A673 (cell line): ENCODE measurements around the gene WWP2. TPM values are rescaled to one million over a fixed set of nuclear protein-coding genes. Genes with fewer than 3 reads are reported as not detected.

Experiments used
- BruUV-seq: library from RNA; stranded (reverse); fragments of 400-500 nt; replicated peaks from 2 replicates; lab custom pipeline; 2021; lab: Mats Ljungman, UMichigan
- CTCF ChIA-PET: fragments of 300-600 bp; sonication (Branson Sonifier 250); formaldehyde crosslinking; loops from one replicate; lab custom pipeline; 2022; ENCODE audit warnings: antibody characterized with exemption; lab: Charles Lee
- POLR2A ChIA-PET: fragments of 300-600 bp; sonication (Branson Sonifier 250); formaldehyde crosslinking; loops from one replicate; lab custom pipeline; 2022; ENCODE audit warnings: antibody characterized with exemption; ENCODE audit not compliant: low non-redundant PET; lab: Charles Lee
- DNase-seq: peaks from one replicate; pipeline ENCODE4 v3.0.0-alpha.2; 2015; ENCODE audit warnings: low spot score
- H3K27ac ChIP-seq: fragments of 200-600 bp; sonication (generic); 2 replicates; pipeline ENCODE4 v1.5.1; 2016; ENCODE audit warnings: mixed run types, low read depth, mild to moderate bottlenecking, mixed read lengths, antibody characterized with exemption, low read length; ENCODE audit not compliant: poor library complexity, severe bottlenecking
- H3K27me3 ChIP-seq: fragments of 200-600 bp; sonication (generic); replicated peaks from 2 replicates; pipeline ENCODE4 v1.6.1; 2017; ENCODE audit warnings: mixed run types, low read depth, mild to moderate bottlenecking, mixed read lengths, antibody characterized with exemption, low read length; ENCODE audit not compliant: insufficient read depth, poor library complexity
- H3K36me3 ChIP-seq: fragments of 200-600 bp; sonication (generic); 2 replicates; pipeline ENCODE4 v1.6.1; 2016; ENCODE audit warnings: mixed run types, mild to moderate bottlenecking, mixed read lengths, antibody characterized with exemption, low read length; ENCODE audit not compliant: insufficient read depth, poor library complexity, severe bottlenecking
- H3K4me1 ChIP-seq: fragments of 200-600 bp; sonication (generic); 2 replicates; pipeline ENCODE4 v1.6.1; 2017; ENCODE audit warnings: mixed run types, mild to moderate bottlenecking, mixed read lengths, antibody characterized with exemption, low read length; ENCODE audit not compliant: insufficient read depth, poor library complexity, severe bottlenecking
- H3K4me3 ChIP-seq: fragments of 200-600 bp; sonication (generic); 2 replicates; pipeline ENCODE4 v1.5.1; 2016; ENCODE audit warnings: low read depth, mixed run types, mild to moderate bottlenecking, mixed read lengths, low read length; ENCODE audit not compliant: poor library complexity, severe bottlenecking
- H3K9me3 ChIP-seq: fragments of 200-600 bp; sonication (generic); 2 replicates; pipeline ENCODE4 v1.6.1; 2016; ENCODE audit warnings: mixed run types, low read depth, mild to moderate bottlenecking, mixed read lengths, antibody characterized with exemption, low read length; ENCODE audit not compliant: poor library complexity, severe bottlenecking
- CTCF ChIP-seq: fragments of 300-800, 200-600 bp; sonication (generic); conservative IDR thresholded peaks from 2 replicates; pipeline ENCODE4 v1.5.1; 2017; ENCODE audit warnings: low read depth, mild to moderate bottlenecking, antibody characterized with exemption, low read length, moderate library complexity, mixed read lengths
- EZH2 ChIP-seq: fragments of 200-600 bp; sonication (generic); IDR thresholded peaks from 2 replicates; pipeline ENCODE4 v1.6.1; 2017; ENCODE audit warnings: borderline replicate concordance, low read depth, mild to moderate bottlenecking, mixed read lengths, antibody characterized with exemption, low read length; ENCODE audit not compliant: poor library complexity, severe bottlenecking
- intact Hi-C: fragments of 100-400 bp; cut with micrococcal nuclease; formaldehyde crosslinking; loops from one replicate; pipeline ENCODE4 v1.10.0; 2022; ENCODE audit not compliant: unreplicated experiment
- total RNA-seq: library from RNA; stranded (reverse); gene quantifications from 2 replicates; pipeline ENCODE4 v1.2.3, GENCODE V29; 2021

Gene WWP2
- total RNA-seq, 1 experiment from 2014 or later = 32.4 TPM

- intact Hi-C loops = no loop called here
- Histone ChIP-seq H3K4me3 (no peak overlapping the region), H3K27ac (no peak overlapping the region), H3K27me3 (no peaks in the 10 kb centered on the region), H3K4me1 (no peaks in the 10 kb centered on the region), H3K36me3 (no peaks in the 10 kb centered on the region), H3K9me3 (no peaks in the 10 kb centered on the region)
- ChIA-PET CTCF (no interaction called here), POLR2A (no interaction called here)
- TF ChIP-seq CTCF = no peak
- TF ChIP-seq EZH2 = no peak
- no peak for DNase-seq
- BruUV-seq = no TSS peak
Measured at GRCh38 chr16:69855592-69855991, 93.5 kb downstream of the WWP2 start.

DNA sequence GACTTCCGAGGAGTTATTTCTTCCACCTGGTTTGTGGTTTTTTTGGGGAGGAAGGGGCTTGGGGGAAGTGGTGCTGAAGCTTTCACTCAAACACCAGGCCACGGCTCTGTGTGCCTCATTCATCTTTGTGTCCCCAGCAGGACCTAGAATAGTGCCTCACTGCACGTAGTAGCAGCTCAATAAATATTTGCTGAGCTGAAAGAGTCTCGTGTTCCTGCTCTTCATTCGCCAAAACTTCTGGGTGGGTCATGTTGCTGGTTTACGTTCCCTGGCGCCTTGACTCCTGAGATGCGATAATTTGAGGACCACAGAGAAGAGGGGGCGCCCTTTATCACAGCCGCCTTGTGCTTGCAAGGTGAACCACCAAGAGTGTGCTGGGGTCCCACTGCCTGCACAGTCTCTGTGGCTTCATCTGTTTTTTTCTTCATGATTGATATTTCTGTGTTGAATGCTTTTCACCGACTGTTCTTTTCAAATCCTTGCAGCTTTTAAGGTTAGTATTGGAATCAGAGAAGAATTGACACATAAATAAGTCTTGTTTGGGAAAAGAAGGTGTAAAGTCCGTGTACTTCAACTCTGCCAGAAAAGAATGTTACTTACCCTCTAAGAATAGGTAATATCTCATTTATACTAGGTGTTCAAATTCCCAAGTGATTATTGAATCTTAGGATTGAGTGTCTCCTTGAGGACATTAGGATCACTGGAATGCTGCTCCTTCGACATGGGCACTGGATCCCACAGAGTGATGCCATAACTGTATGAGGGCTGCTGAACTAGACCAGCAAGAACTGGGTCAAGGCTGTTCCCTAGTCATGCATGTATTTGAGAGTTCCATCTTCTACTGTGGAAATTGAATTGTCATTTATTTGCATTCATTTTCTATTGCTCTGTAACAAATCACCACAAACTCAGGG is 96.3 kb downstream of the WWP2 start:
- Histone ChIP-seq H3K27ac (no peak overlapping the region), H3K9me3 (no peaks in the 10 kb centered on the region), H3K27me3 (no peaks in the 10 kb centered on the region), H3K4me1 (no peaks in the 10 kb centered on the region), H3K4me3 (no peak overlapping the region), H3K36me3 (no peaks in the 10 kb centered on the region)
- intact Hi-C loops = loop anchor here (2.0 kb wide), 1 partner anchor 62 kb away; no protein-coding TSS in a partner anchor
- ChIA-PET POLR2A (interaction anchor here (0.6 kb wide), 1 partner anchor 51 kb away, joined by 19 read pairs; no protein-coding TSS in a partner anchor), CTCF (interaction anchor here (0.6 kb wide), 1 partner anchor 56 kb away, joined by 4 read pairs; no protein-coding TSS in a partner anchor)
- DNase-seq = no peak
- no TSS peak for BruUV-seq
- TF ChIP-seq CTCF (no peak), EZH2 (no peak)

DNA sequence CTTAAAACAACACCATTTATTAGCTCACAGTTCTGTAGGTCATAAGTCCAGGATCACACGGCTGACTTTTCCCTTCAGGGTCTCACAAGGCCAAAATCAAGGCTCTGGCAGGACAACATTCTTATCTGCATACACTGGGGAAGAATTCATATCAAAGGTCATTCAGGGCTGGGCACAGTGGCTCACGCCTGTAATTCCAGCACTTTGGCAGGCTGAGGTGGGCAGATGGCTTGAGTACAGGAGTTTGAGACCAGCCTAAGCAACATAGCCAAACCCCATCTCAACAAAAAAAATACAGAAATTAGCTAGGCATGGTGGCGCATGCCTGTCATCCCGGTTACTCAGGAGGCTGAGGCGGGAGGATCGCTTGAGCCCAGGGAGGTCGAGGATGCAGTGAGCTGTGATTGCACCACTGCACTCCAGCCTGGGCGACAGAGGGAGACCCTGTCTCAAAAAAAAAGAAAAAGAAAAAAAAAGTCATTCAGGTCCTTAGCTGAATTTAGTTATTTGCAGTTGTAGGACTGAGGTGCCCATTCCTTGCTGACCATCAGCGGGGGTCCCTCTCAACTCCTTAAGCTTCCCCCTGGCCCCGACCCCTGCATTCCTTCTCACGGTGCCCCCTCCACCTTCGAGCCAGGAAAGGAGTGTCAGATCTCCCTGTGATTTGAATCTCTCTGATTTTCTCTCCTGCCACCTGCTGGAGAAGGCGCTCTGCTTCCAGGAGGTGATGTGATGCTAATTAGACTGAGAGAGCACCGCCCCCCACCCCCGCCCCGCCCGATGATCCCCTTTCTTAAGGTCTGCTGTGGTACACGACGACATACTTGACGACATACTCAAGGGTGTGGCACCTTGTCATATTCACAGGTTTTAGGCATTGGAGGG is 97.2 kb downstream of the WWP2 start:
- no peaks in the 10 kb centered on the region for H3K27me3 ChIP-seq
- peak; percentile 52 for TF ChIP-seq CTCF
- no peak for TF ChIP-seq EZH2
- no TSS peak for BruUV-seq
- ChIA-PET POLR2A (no interaction called here), CTCF (interaction anchor here (0.6 kb wide), 1 partner anchor 31 kb away, joined by 3 read pairs; no protein-coding TSS in a partner anchor)
- no peaks in the 10 kb centered on the region for H3K4me1 ChIP-seq
- peak; percentile 66 for DNase-seq
- H3K27ac ChIP-seq = no peak overlapping the region
- no peaks in the 10 kb centered on the region for H3K36me3 ChIP-seq
- intact Hi-C loops = loop anchor here (2.0 kb wide), 1 partner anchor 63 kb away; no protein-coding TSS in a partner anchor
- no peaks in the 10 kb centered on the region for H3K9me3 ChIP-seq
- no peak overlapping the region for H3K4me3 ChIP-seq
